ENCODE results near the gene SNX11. TPM values are rescaled to one million over a fixed set of nuclear protein-coding genes. Genes with fewer than 3 reads are reported as not detected.
A peak's percentile ranks its signal among the peaks of the same experiment; 100 is the strongest.

SNX11 gene
- total RNA-seq, 1 experiment from 2014 or later: 26.8 TPM

GRCh38 chr17:48060249-48060648 is 47.3 kb upstream of the SNX11 start (continued):
- TF ChIP-seq YY1 (IDR thresholded peaks at IDR 0.05; ENCODE audit: extremely low read depth, insufficient replicate concordance, low read depth, low read length) (no peak), SP1 (IDR thresholded peaks at IDR 0.05; ENCODE audit: low read depth) (no peak), ATF3 (IDR thresholded peaks at IDR 0.05) (no peak), POLR2AphosphoS5 (IDR thresholded peaks at IDR 0.05; ENCODE audit: low read depth, low read length) (no peak; the same call in 1 of the 2 replicates), SIN3A (IDR thresholded peaks at IDR 0.05; ENCODE audit: low read depth) (no peak), ELF1 (IDR thresholded peaks at IDR 0.05; ENCODE audit: borderline replicate concordance, low read depth) (no peak)

GRCh38 chr17:48062273-48062672 is 45.3 kb upstream of the SNX11 start:
- TF ChIP-seq POLR2AphosphoS5 (IDR thresholded peaks at IDR 0.05; ENCODE audit: low read depth, low read length): peak; percentile 10; the same call in 1 of the 2 replicates
- TF ChIP-seq MAX (IDR thresholded peaks at IDR 0.05): no peak
- H3K9me2 ChIP-seq (ENCODE audit: insufficient read depth): no peaks in the 10 kb centered on the region
- H3K9me3 ChIP-seq (ENCODE audit: control insufficient read depth in 1 of 2, insufficient read depth in 1 of 2, low read depth in 1 of 2, low read length in 2 of 2): no peaks in the 10 kb centered on the region
- H3K27ac ChIP-seq (ENCODE audit: low read depth, low read length): no peak overlapping the region
- no peaks in the 10 kb centered on the region for H3K4me1 ChIP-seq (ENCODE audit: control insufficient read depth in 1 of 2, insufficient read depth in 2 of 2, low read length in 2 of 2)
- POLR2A ChIA-PET: interaction anchor here (13.2 kb wide), 1 partner anchor 13 kb away, joined by 114 read pairs; the partner anchor contains the start of gene NFE2L1
- CTCF ChIA-PET: no interaction called here
- no peak overlapping the region for H3K4me3 ChIP-seq (replicated peaks in 1 of 2; ENCODE audit: low read depth in 1 of 2, low read length in 2 of 2)
- H4K20me1 ChIP-seq (ENCODE audit: insufficient read depth): no peaks in the 10 kb centered on the region; the same call in 1 of the 2 replicates
- no peak for DNase-seq (ENCODE audit: low read depth, low spot score)
- H3K4me2 ChIP-seq (ENCODE audit: low read length): no peak overlapping the region
- peaks cover 49 to 62% of the 10 kb centered on the region in 2 experiments for H3K36me3 ChIP-seq (ENCODE audit: control insufficient read depth in 1 of 2, insufficient read depth in 2 of 2, low read length in 2 of 2)
- no peaks in the 10 kb centered on the region for H3K27me3 ChIP-seq (ENCODE audit: insufficient read depth, low read length)
- intact Hi-C loops (cut with micrococcal nuclease): no loop called here
- no peak overlapping the region for H2AFZ ChIP-seq (ENCODE audit: low read depth, low read length, poor library complexity, severe bottlenecking)
- RAD21 ChIA-PET (ENCODE audit: low non-redundant PET in 1 of 2, low total read pairs in 2 of 2, uncharacterized antibody in 2 of 2, unreplicated experiment in 2 of 2): no interaction called here
- H3K9ac ChIP-seq (ENCODE audit: low read length): no peak overlapping the region
- BruUV-seq (replicated peaks): no TSS peak
- H3K79me2 ChIP-seq (ENCODE audit: insufficient read depth, low read length): peaks cover 14% of the 10 kb centered on the region; the same call in 1 of the 2 replicates
- ATAC-seq: no peak

- BruUV-seq (replicated peaks): no TSS peak
- Histone ChIP-seq H3K27ac (ENCODE audit: low read depth, low read length) (no peak overlapping the region), H3K4me3 (replicated peaks in 1 of 2; ENCODE audit: low read depth in 1 of 2, low read length in 2 of 2) (no peak overlapping the region), H3K4me2 (ENCODE audit: low read length) (no peak overlapping the region), H3K4me1 (ENCODE audit: control insufficient read depth in 1 of 2, insufficient read depth in 2 of 2, low read length in 2 of 2) (no peaks in the 10 kb centered on the region), H2AFZ (ENCODE audit: low read depth, low read length, poor library complexity, severe bottlenecking) (no peak overlapping the region), H3K9me2 (ENCODE audit: insufficient read depth) (no peaks in the 10 kb centered on the region), H3K79me2 (ENCODE audit: insufficient read depth, low read length) (peaks cover 3% of the 10 kb centered on the region; the same call in 1 of the 2 replicates), H3K27me3 (ENCODE audit: insufficient read depth, low read length) (no peaks in the 10 kb centered on the region), H3K9ac (ENCODE audit: low read length) (no peak overlapping the region), H4K20me1 (ENCODE audit: insufficient read depth) (no peaks in the 10 kb centered on the region; the same call in 1 of the 2 replicates), H3K9me3 (ENCODE audit: control insufficient read depth in 1 of 2, insufficient read depth in 1 of 2, low read depth in 1 of 2, low read length in 2 of 2) (no peaks in the 10 kb centered on the region), H3K36me3 (ENCODE audit: control insufficient read depth in 1 of 2, insufficient read depth in 2 of 2, low read length in 2 of 2) (peaks cover 39 to 47% of the 10 kb centered on the region in 2 experiments)
- DNase-seq (ENCODE audit: low read depth, low spot score): no peak
- ATAC-seq: no peak
- POLR2A ChIA-PET: interaction anchor here (1.2 to 13.2 kb wide), 2 partner anchors 9 to 15 kb away, joined by 4 to 114 read pairs; partner anchors contain the start of gene NFE2L1
- intact Hi-C loops (cut with micrococcal nuclease): no loop called here
- TF ChIP-seq RAD21 (IDR thresholded peaks at IDR 0.05; ENCODE audit: low read depth): no peak
- no peak for TF ChIP-seq ZNF274 (IDR thresholded peaks at IDR 0.05; ENCODE audit: low read depth, low read length)
- TF ChIP-seq POLR2AphosphoS5 (IDR thresholded peaks at IDR 0.05; ENCODE audit: low read depth, low read length): peak; percentile 23; the same call in 1 of the 2 replicates
- CTCF ChIA-PET: interaction anchor here (1.2 kb wide), 1 partner anchor 39 kb away, joined by 5 read pairs; no protein-coding TSS in a partner anchor
- RAD21 ChIA-PET (ENCODE audit: low non-redundant PET in 1 of 2, low total read pairs in 2 of 2, uncharacterized antibody in 2 of 2, unreplicated experiment in 2 of 2): no interaction called here
These were observed 42.9 kb upstream of the SNX11 start for GRCh38 chr17:48064638-48065037.
